Measurements from ENCODE around the gene SLC12A1.

DNA sequence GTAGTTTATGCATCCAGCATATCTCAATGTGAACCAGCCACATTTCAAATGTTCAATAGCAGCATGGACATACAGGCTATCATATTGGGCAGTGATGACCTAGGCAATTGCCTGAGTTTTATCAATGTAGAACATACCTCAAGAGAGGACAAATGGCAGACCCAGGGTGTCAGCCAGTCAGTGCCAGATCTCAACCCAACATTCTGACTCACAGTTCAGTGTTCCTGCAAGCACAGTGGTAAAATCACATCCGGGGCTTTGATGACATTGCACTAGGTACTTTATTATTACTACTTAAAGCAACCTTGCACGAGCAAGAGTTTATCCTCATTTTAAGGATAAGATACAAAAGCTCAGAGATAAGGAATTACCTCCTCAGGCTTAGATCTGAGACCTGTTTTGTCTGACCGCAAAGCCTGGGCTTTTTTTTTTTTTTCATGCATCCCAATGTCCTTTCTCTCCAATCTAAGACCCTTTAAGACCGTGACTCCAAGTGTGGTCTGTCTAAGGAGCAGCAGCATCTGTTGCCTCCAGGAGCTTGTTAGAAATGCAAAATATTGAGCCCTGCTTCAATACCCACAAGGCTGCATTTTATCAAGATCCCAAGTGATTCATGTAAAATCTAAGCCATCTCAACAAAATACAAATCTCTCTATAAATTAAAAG, 60.1 kb downstream of the SLC12A1 start:
- TF ChIP-seq ISL1 (CRISPR knock-in tag; IDR thresholded peaks at IDR 0.05) (no peak), ARNTL (CRISPR knock-in tag; IDR thresholded peaks at IDR 0.05; ENCODE audit: borderline replicate concordance, low read depth) (no peak)
